GM23248 (cell line): ENCODE measurements around the gene UBQLNL.

ENCODE experiments used
- EZH2 ChIP-seq: fragments of 200-600 bp; sonication (generic); IDR thresholded peaks from 2 replicates; pipeline ENCODE4 v1.6.1; 2018; ENCODE audit warnings: antibody characterized with exemption, mild to moderate bottlenecking; ENCODE audit not compliant: insufficient read depth, poor library complexity, severe bottlenecking
- EZH2phosphoT487 ChIP-seq: fragments of 200-600 bp; sonication (generic); IDR thresholded peaks from 2 replicates; pipeline ENCODE4 v1.6.1; 2018; ENCODE audit warnings: antibody characterized with exemption, moderate library complexity, mild to moderate bottlenecking, low read depth; ENCODE audit not compliant: insufficient read depth

DNA sequence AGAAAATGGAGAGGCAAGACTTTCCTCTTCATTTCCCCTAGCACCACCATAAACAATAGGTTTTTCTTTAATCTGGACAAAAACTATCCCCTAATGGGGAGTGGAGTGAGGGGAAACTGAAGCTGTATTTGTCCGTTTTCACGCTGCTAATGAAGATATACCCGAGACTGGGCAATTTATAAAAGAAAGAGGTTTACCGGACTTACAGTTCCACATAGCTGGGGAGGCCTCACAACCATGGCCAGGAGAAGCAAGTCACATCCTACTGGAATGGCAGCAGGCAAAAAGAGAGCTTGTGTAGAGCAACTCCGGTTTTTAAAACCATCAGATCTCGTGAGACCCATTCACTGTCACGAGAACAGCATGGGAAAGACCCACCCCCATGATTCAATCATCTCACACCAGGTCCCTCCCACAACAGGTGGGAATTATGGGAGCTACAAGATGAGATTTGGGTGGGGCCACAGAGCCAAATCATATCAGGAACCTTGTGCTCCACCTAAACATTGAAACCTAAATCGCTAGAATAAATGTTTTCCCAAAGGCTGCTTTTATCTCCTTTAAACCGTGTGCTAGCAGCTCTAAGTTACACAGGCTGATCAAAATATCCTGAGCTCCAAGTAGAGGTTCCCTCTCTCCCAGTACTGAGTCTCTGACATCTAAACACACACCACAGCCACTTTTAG lies 11.0 kb downstream of the UBQLNL start:
- no peak for TF ChIP-seq EZH2phosphoT487
- TF ChIP-seq EZH2, result no peak
